GM12801 (cell line): ENCODE results near the gene ZNF593.

ENCODE experiments used
- CTCF ChIP-seq: IDR thresholded peaks from one replicate; pipeline ENCODE4 v1.5.1; 2011; ENCODE audit warnings: control low read depth; ENCODE audit not compliant: insufficient read length; ENCODE audit errors: extremely low read depth

ZNF593 gene

GRCh38 chr1:26169669-26170471, at the start of gene ZNF593:
Gene ZNF593 (plus strand): TSS chr1:26169908. CDS start chr1:26169984, 76 bp downstream.
- no peak for TF ChIP-seq CTCF

- no peak for TF ChIP-seq CTCF
Observed at GRCh38 chr1:26121854-26122773, 47.6 kb upstream of the ZNF593 start.

- no peak for TF ChIP-seq CTCF
Observed at GRCh38 chr1:26122988-26123973, 46.4 kb upstream of the ZNF593 start.

- TF ChIP-seq CTCF: no peak
Observed at GRCh38 chr1:26124418-26125331, 45.0 kb upstream of the ZNF593 start.

GRCh38 chr1:26125382-26125781, 44.3 kb upstream of the ZNF593 start:
- TF ChIP-seq CTCF: no peak

GRCh38 chr1:26125946-26126320, 43.8 kb upstream of the ZNF593 start:
- no peak for TF ChIP-seq CTCF
